ENCODE measurements around the gene ATP2B1. TPM values are rescaled to one million over a fixed set of nuclear protein-coding genes. Genes with fewer than 3 reads are reported as not detected.

ATP2B1 gene
- total and polyA plus RNA-seq, 2 of the 13 experiments (the other 11 are each of a cell fraction or from before 2014, with no cell fraction given): 12.1 to 60.2 TPM

DNA sequence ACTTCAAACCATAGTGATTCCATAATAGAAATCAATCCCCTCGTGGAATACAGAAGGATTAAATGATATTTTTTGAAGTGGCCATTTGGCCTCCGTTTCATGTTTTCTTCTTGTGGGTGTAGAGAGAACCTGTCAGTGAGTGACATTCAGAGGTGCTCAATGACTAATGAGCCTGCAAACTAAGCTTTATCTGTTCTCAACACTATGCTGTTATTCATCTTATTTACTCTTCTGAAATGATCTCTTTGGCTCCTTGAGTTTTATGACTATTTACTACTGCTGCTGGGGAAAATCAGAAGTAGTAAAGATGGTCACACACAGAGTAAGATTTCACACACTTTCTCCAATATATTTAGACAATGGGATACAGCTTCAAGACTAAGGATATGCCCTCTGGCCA is 30.4 kb downstream of the ATP2B1 start:
- 98% methylated on average over 2 of the region's 2 CpGs for WGBS (ENCODE audit: low lambda C conversion rate)
- no peaks in the 10 kb centered on the region; a peak in 1 of 5 replicates for H3K36me3 ChIP-seq (replicated peaks in 1 of 2; ENCODE audit: control insufficient read depth in 1 of 2, insufficient read depth in 2 of 2, low read length in 2 of 2)
- no peak for ATAC-seq
- intact Hi-C loops (cut with micrococcal nuclease; ENCODE audit: unreplicated experiment): no loop called here
- DNase-seq (ENCODE audit: low spot score): no peak
- H3K9ac ChIP-seq (ENCODE audit: insufficient read depth, low read depth, low read length): no peak overlapping the region
- H3K4me3 ChIP-seq (replicated peaks in 1 of 3; ENCODE audit: insufficient read depth in 1 of 3, low read depth in 2 of 3, low read length in 3 of 3): no peak overlapping the region
- CTCF ChIA-PET (ENCODE audit: low intra/inter-chr PET ratio, low total read pairs): no interaction called here
- in situ Hi-C loops (cut with HindIII; ENCODE audit: extremely low pct_ligation_motif_present, low pct_unique_long_range_greater_than_20kb): no loop called here
- no peaks in the 10 kb centered on the region for H3K27me3 ChIP-seq (ENCODE audit: control insufficient read depth in 1 of 2, insufficient read depth in 2 of 2, low read length in 2 of 2)
- H2AFZ ChIP-seq (ENCODE audit: low read length): no peak overlapping the region
- peaks cover 37% of the 10 kb centered on the region for H3K9me3 ChIP-seq (ENCODE audit: low read length)
- FAIRE-seq: no peak
- peaks cover 93% of the 10 kb centered on the region for H3K79me2 ChIP-seq (ENCODE audit: insufficient read depth, low read length)
- BruUV-seq (replicated peaks): no TSS peak
- POLR2A ChIA-PET: no interaction called here
- peaks cover 31% of the 10 kb centered on the region for H3K4me1 ChIP-seq (ENCODE audit: insufficient read depth, low read length)
- H3K27ac ChIP-seq (ENCODE audit: extremely low read length, insufficient read depth, low read length): no peak overlapping the region
- H3K4me2 ChIP-seq (ENCODE audit: low read depth, low read length): no peak overlapping the region
- H4K20me1 ChIP-seq (ENCODE audit: insufficient read depth, low read length): no peaks in the 10 kb centered on the region; the same call in 1 of the 2 replicates
- no peak for TF ChIP-seq STAG1 (CRISPR knock-in tag; IDR thresholded peaks at IDR 0.05)
- TF ChIP-seq, protein P1, sequence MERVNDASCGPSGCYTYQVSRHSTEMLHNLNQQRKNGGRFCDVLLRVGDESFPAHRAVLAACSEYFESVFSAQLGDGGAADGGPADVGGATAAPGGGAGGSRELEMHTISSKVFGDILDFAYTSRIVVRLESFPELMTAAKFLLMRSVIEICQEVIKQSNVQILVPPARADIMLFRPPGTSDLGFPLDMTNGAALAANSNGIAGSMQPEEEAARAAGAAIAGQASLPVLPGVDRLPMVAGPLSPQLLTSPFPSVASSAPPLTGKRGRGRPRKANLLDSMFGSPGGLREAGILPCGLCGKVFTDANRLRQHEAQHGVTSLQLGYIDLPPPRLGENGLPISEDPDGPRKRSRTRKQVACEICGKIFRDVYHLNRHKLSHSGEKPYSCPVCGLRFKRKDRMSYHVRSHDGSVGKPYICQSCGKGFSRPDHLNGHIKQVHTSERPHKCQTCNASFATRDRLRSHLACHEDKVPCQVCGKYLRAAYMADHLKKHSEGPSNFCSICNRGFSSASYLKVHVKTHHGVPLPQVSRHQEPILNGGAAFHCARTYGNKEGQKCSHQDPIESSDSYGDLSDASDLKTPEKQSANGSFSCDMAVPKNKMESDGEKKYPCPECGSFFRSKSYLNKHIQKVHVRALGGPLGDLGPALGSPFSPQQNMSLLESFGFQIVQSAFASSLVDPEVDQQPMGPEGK (CRISPR knock-in tag; IDR thresholded peaks at IDR 0.05): no peak
- TF ChIP-seq, protein P2, sequence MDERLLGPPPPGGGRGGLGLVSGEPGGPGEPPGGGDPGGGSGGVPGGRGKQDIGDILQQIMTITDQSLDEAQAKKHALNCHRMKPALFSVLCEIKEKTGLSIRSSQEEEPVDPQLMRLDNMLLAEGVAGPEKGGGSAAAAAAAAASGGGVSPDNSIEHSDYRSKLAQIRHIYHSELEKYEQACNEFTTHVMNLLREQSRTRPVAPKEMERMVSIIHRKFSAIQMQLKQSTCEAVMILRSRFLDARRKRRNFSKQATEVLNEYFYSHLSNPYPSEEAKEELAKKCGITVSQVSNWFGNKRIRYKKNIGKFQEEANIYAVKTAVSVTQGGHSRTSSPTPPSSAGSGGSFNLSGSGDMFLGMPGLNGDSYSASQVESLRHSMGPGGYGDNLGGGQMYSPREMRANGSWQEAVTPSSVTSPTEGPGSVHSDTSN (CRISPR knock-in tag; IDR thresholded peaks at IDR 0.05): no peak
- TF ChIP-seq ZNF350 (CRISPR knock-in tag; IDR thresholded peaks at IDR 0.05; ENCODE audit: borderline replicate concordance, low read depth): no peak
- no peak for TF ChIP-seq ZKSCAN8 (CRISPR knock-in tag; IDR thresholded peaks at IDR 0.05; ENCODE audit: borderline replicate concordance)
- no peak for TF ChIP-seq ZSCAN31 (CRISPR knock-in tag; IDR thresholded peaks at IDR 0.05; ENCODE audit: low read depth)
- no peak for TF ChIP-seq CEBPG (CRISPR knock-in tag; IDR thresholded peaks at IDR 0.05)
- no peak for TF ChIP-seq ZNF343 (CRISPR knock-in tag; IDR thresholded peaks at IDR 0.05)
- TF ChIP-seq ZNF331 (CRISPR knock-in tag; IDR thresholded peaks at IDR 0.05): no peak
- TF ChIP-seq, protein P3, sequence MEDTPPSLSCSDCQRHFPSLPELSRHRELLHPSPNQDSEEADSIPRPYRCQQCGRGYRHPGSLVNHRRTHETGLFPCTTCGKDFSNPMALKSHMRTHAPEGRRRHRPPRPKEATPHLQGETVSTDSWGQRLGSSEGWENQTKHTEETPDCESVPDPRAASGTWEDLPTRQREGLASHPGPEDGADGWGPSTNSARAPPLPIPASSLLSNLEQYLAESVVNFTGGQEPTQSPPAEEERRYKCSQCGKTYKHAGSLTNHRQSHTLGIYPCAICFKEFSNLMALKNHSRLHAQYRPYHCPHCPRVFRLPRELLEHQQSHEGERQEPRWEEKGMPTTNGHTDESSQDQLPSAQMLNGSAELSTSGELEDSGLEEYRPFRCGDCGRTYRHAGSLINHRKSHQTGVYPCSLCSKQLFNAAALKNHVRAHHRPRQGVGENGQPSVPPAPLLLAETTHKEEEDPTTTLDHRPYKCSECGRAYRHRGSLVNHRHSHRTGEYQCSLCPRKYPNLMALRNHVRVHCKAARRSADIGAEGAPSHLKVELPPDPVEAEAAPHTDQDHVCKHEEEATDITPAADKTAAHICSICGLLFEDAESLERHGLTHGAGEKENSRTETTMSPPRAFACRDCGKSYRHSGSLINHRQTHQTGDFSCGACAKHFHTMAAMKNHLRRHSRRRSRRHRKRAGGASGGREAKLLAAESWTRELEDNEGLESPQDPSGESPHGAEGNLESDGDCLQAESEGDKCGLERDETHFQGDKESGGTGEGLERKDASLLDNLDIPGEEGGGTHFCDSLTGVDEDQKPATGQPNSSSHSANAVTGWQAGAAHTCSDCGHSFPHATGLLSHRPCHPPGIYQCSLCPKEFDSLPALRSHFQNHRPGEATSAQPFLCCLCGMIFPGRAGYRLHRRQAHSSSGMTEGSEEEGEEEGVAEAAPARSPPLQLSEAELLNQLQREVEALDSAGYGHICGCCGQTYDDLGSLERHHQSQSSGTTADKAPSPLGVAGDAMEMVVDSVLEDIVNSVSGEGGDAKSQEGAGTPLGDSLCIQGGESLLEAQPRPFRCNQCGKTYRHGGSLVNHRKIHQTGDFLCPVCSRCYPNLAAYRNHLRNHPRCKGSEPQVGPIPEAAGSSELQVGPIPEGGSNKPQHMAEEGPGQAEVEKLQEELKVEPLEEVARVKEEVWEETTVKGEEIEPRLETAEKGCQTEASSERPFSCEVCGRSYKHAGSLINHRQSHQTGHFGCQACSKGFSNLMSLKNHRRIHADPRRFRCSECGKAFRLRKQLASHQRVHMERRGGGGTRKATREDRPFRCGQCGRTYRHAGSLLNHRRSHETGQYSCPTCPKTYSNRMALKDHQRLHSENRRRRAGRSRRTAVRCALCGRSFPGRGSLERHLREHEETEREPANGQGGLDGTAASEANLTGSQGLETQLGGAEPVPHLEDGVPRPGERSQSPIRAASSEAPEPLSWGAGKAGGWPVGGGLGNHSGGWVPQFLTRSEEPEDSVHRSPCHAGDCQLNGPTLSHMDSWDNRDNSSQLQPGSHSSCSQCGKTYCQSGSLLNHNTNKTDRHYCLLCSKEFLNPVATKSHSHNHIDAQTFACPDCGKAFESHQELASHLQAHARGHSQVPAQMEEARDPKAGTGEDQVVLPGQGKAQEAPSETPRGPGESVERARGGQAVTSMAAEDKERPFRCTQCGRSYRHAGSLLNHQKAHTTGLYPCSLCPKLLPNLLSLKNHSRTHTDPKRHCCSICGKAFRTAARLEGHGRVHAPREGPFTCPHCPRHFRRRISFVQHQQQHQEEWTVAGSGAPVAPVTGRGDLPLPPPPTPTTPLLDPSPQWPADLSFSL (CRISPR knock-in tag; IDR thresholded peaks at IDR 0.05): no peak
- TF ChIP-seq, protein P4, sequence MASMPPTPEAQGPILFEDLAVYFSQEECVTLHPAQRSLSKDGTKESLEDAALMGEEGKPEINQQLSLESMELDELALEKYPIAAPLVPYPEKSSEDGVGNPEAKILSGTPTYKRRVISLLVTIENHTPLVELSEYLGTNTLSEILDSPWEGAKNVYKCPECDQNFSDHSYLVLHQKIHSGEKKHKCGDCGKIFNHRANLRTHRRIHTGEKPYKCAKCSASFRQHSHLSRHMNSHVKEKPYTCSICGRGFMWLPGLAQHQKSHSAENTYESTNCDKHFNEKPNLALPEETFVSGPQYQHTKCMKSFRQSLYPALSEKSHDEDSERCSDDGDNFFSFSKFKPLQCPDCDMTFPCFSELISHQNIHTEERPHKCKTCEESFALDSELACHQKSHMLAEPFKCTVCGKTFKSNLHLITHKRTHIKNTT (CRISPR knock-in tag; IDR thresholded peaks at IDR 0.05): no peak
- TF ChIP-seq, protein P5, sequence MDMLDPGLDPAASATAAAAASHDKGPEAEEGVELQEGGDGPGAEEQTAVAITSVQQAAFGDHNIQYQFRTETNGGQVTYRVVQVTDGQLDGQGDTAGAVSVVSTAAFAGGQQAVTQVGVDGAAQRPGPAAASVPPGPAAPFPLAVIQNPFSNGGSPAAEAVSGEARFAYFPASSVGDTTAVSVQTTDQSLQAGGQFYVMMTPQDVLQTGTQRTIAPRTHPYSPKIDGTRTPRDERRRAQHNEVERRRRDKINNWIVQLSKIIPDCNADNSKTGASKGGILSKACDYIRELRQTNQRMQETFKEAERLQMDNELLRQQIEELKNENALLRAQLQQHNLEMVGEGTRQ (IDR thresholded peaks at IDR 0.05; ENCODE audit: low read depth, low read length): no peak
- TF ChIP-seq, protein P5 (CRISPR knock-in tag; IDR thresholded peaks at IDR 0.05; ENCODE audit: borderline replicate concordance): no peak
